GM23338 (cell line): Measurements from ENCODE around the gene LNX2. TPM values are rescaled to one million over a fixed set of nuclear protein-coding genes. Genes with fewer than 3 reads are reported as not detected.

ENCODE experiments used
- ATAC-seq: fragments of 200-7000 bp; cut with Tn5 transposase; 3 replicates; pipeline ENCODE4 v1.9.1; 2020
- DNase-seq: peaks from one replicate; pipeline ENCODE4 v3.0.0-alpha.2; 2015; ENCODE audit warnings: low spot score
- H2AFZ ChIP-seq: fragments of 200-600 bp; sonication (generic); 2 replicates; pipeline ENCODE4 v1.8.0; 2016; ENCODE audit warnings: antibody characterized with exemption, mild to moderate bottlenecking, moderate library complexity
- H3F3A ChIP-seq: fragments of 200-600 bp; sonication (generic); replicated peaks from 2 replicates; pipeline ENCODE4 v1.8.0; 2017; ENCODE audit warnings: antibody characterized with exemption, mixed run types, low read depth
- H3K27ac ChIP-seq: fragments of 200-600 bp; sonication (generic); 2 replicates; pipeline ENCODE4 v1.6.1; 2016; ENCODE audit warnings: low read depth
- H3K27me3 ChIP-seq: fragments of 200-600 bp; sonication (generic); 2 replicates; pipeline ENCODE4 v1.8.0; 2016; ENCODE audit warnings: mild to moderate bottlenecking, mixed run types, moderate library complexity; ENCODE audit not compliant: insufficient read depth
- H3K36me3 ChIP-seq: fragments of 200-600 bp; sonication (generic); 2 replicates; pipeline ENCODE4 v1.8.0; 2016; ENCODE audit warnings: mild to moderate bottlenecking; ENCODE audit not compliant: insufficient read depth
- H3K4me1 ChIP-seq: fragments of 200-600 bp; sonication (generic); 2 replicates; pipeline ENCODE4 v1.8.0; 2016; ENCODE audit warnings: mild to moderate bottlenecking, moderate library complexity; ENCODE audit not compliant: insufficient read depth
- H3K4me2 ChIP-seq: fragments of 200-600 bp; sonication (generic); 2 replicates; pipeline ENCODE4 v1.7.1; 2017; ENCODE audit warnings: mixed run types
- H3K4me3 ChIP-seq: fragments of 200-600 bp; sonication (generic); 2 replicates; pipeline ENCODE4 v1.6.1; 2016; ENCODE audit warnings: mixed run types
- H3K79me2 ChIP-seq: fragments of 200-600 bp; sonication (generic); replicated peaks from 2 replicates; pipeline ENCODE4 v1.8.0; 2017; ENCODE audit warnings: mild to moderate bottlenecking; ENCODE audit not compliant: insufficient read depth
- H3K9me2 ChIP-seq: fragments of 200-600 bp; sonication (generic); 2 replicates; pipeline ENCODE4 v1.8.0; 2017; ENCODE audit not compliant: insufficient read depth
- H4K20me1 ChIP-seq: fragments of 200-600 bp; sonication (generic); replicated peaks from 2 replicates; pipeline ENCODE4 v1.8.0; 2017; ENCODE audit warnings: mild to moderate bottlenecking; ENCODE audit not compliant: insufficient read depth
- H3K27ac Mint-ChIP-seq: 2 replicates; pipeline ENCODE4 v1.8.0; 2020; ENCODE audit warnings: inconsistent platforms, mild to moderate bottlenecking, moderate library complexity, mixed read lengths
- H3K27me3 Mint-ChIP-seq: 3 replicates; pipeline ENCODE4 v1.8.0; 2022; ENCODE audit warnings: low read depth, mild to moderate bottlenecking, moderate library complexity, mixed read lengths, inconsistent platforms; ENCODE audit not compliant: insufficient read depth, poor library complexity
- H3K36me3 Mint-ChIP-seq: 3 replicates; pipeline ENCODE4 v1.8.0; 2021; ENCODE audit warnings: low read depth, mild to moderate bottlenecking, inconsistent platforms, moderate library complexity, mixed read lengths
- H3K4me1 Mint-ChIP-seq: 3 replicates; pipeline ENCODE4 v1.8.0; 2020; ENCODE audit warnings: mild to moderate bottlenecking, inconsistent platforms, mixed read lengths
- H3K4me3 Mint-ChIP-seq: 3 replicates; pipeline ENCODE4 v1.8.0; 2021; ENCODE audit warnings: moderate library complexity, mild to moderate bottlenecking, inconsistent platforms, mixed read lengths
- H3K9me3 Mint-ChIP-seq: 3 replicates; pipeline ENCODE4 v1.8.0; 2020; ENCODE audit warnings: moderate library complexity, mild to moderate bottlenecking, inconsistent platforms, mixed read lengths
- CREB1 ChIP-seq: fragments of 250-450 bp; sonication (Bioruptor Pico); IDR thresholded peaks from 2 replicates; pipeline ENCODE4 v1.5.0; 2020; ENCODE audit warnings: low read depth, mild to moderate bottlenecking, moderate library complexity
- CTCF ChIP-seq, 2 experiments: fragments of 200-600 bp in 1 of 2; sonication (generic) in 1 of 2; conservative IDR thresholded peaks; 2 replicates each; pipeline versions ENCODE4 v1.5.1 to v1.6.1; 2016 to 2017; ENCODE audit warnings: antibody characterized with exemption in 2 of 2, low read depth in 2 of 2, mild to moderate bottlenecking in 2 of 2, moderate library complexity in 1 of 2
- ETS1 ChIP-seq: IDR thresholded peaks from 2 replicates; pipeline ENCODE4 v1.6.1; 2016; ENCODE audit warnings: antibody characterized with exemption
- EZH2 ChIP-seq: fragments of 200-600 bp; sonication (generic); IDR thresholded peaks from one replicate; pipeline ENCODE4 v1.8.0; 2017; ENCODE audit warnings: antibody characterized with exemption, mild to moderate bottlenecking, low read depth; ENCODE audit not compliant: unreplicated experiment
- EZH2phosphoT487 ChIP-seq: fragments of 200-600 bp; sonication (generic); IDR thresholded peaks from one replicate; pipeline ENCODE4 v1.8.1; 2018; ENCODE audit warnings: antibody characterized with exemption; ENCODE audit not compliant: unreplicated experiment
- JUNB ChIP-seq: IDR thresholded peaks from one replicate; pipeline ENCODE4 v1.6.1; 2016; ENCODE audit warnings: antibody characterized with exemption; ENCODE audit not compliant: unreplicated experiment
- POLR2AphosphoS5 ChIP-seq: IDR thresholded peaks from 2 replicates; pipeline ENCODE4 v1.6.1; 2016; ENCODE audit warnings: antibody characterized with exemption, low read depth
- REST ChIP-seq: IDR thresholded peaks from one replicate; pipeline ENCODE4 v1.6.1; 2018; ENCODE audit warnings: antibody characterized with exemption; ENCODE audit not compliant: unreplicated experiment
- STAT1 ChIP-seq: IDR thresholded peaks from one replicate; pipeline ENCODE4 v1.6.1; 2016; ENCODE audit warnings: antibody characterized with exemption; ENCODE audit not compliant: unreplicated experiment
- ZNF114 ChIP-seq: fragments of 250-450 bp; sonication (Bioruptor Pico); IDR thresholded peaks from 2 replicates; pipeline ENCODE4 v1.5.0; 2020; ENCODE audit warnings: mild to moderate bottlenecking, moderate library complexity
- ZNF331 ChIP-seq: fragments of 250-450 bp; sonication (Bioruptor Pico); IDR thresholded peaks from 2 replicates; pipeline ENCODE4 v1.5.0; 2020; ENCODE audit warnings: low read depth, mild to moderate bottlenecking, moderate library complexity
- long read RNA-seq: library from polyadenylated mRNA; unstranded; transcript quantifications from one replicate; pipeline ENCODE4 v2.0.0, GENCODE V29; 2020; ENCODE audit not compliant: unreplicated experiment
- polyA plus RNA-seq: library from polyadenylated mRNA; unstranded; fragments of >200 nt; fragmentation: Nextera tagmentation; extraction: Ambion mirVana; gene quantifications from 2 replicates; pipeline ENCODE4 v1.2.1, GENCODE V29; 2016
- total RNA-seq: library from RNA; depleted of rRNA; stranded (reverse); fragments of >200 nt; shearing (Covaris generic); gene quantifications from 2 replicates; pipeline ENCODE4 v1.2.3, GENCODE V29; 2014; rRNA removed

The LNX2 gene
- total RNA-seq (17.3 and 18.0 TPM in 2 replicates), polyA plus RNA-seq (3.4 and 3.7 TPM in 2 replicates)
- long read RNA-seq, partial matches to known transcripts, result 1 of 2 reads
- long read RNA-seq, other reads (novel, unspliced or antisense), result 1 of 2 reads

GRCh38 chr13:27620377-27621115 lies at the start of gene LNX2:
TSS of gene LNX2 (minus strand) at chr13:27620529. CDS start at chr13:27581703, 38,826 bp downstream.
- peak within 1 kb of the TSS; percentile 96 for H3K4me3 Mint-ChIP-seq
- H3K27me3 Mint-ChIP-seq, result peaks cover 3% of the 10 kb centered on the region
- Histone ChIP-seq H3K79me2 (peaks cover 82% of the 10 kb centered on the region), H3F3A (no peaks in the 10 kb centered on the region), H3K4me3 (peak within 1 kb of the TSS; percentile 99), H3K27ac (peak within 1 kb of the TSS; percentile 97), H3K9me2 (no peaks in the 10 kb centered on the region), H3K4me1 (peaks cover 41% of the 10 kb centered on the region), H3K36me3 (peaks cover 14% of the 10 kb centered on the region; the same call in 1 of the 2 replicates), H3K27me3 (no peaks in the 10 kb centered on the region), H4K20me1 (peaks cover 47% of the 10 kb centered on the region), H2AFZ (peak within 1 kb of the TSS; percentile 74), H3K4me2 (peak within 1 kb of the TSS; percentile 82)
- ATAC-seq, result peak; percentile 90
- H3K9me3 Mint-ChIP-seq, result peaks cover 2% of the 10 kb centered on the region; the same call in 1 of the 3 replicates
- DNase-seq, result peak; percentile 98
- TF ChIP-seq CREB1 (CRISPR knock-in tag) (peak; percentile 85), ZNF114 (CRISPR knock-in tag) (no peak), POLR2AphosphoS5 (peak; percentile 84)
- peaks cover 52% of the 10 kb centered on the region for H3K4me1 Mint-ChIP-seq
- H3K27ac Mint-ChIP-seq, result peak within 1 kb of the TSS; percentile 99
- peaks cover 32% of the 10 kb centered on the region for H3K36me3 Mint-ChIP-seq

GRCh38 chr13:27667946-27668345 lies 47.6 kb upstream of the LNX2 start:
- H3K27ac ChIP-seq, result no peak overlapping the region
- no peak overlapping the region for H3K4me2 ChIP-seq
- Mint-ChIP-seq H3K36me3 (peaks cover 9% of the 10 kb centered on the region; the same call in 2 of the 3 replicates), H3K27ac (no peak overlapping the region), H3K9me3 (no peaks in the 10 kb centered on the region; the same call in 2 of the 3 replicates), H3K4me3 (no peak overlapping the region), H3K4me1 (peaks cover 9% of the 10 kb centered on the region; the same call in 1 of the 3 replicates), H3K27me3 (peaks cover 3% of the 10 kb centered on the region)
- H3F3A ChIP-seq, result no peaks in the 10 kb centered on the region
- no peak for ATAC-seq
- no peaks in the 10 kb centered on the region for H3K9me2 ChIP-seq
- 0 out of 2 replicates have a peak, but pooled peaks cover 4% of the 10 kb centered on the region for H3K79me2 ChIP-seq
- H3K4me3 ChIP-seq, result no peak overlapping the region
- H4K20me1 ChIP-seq, result no peaks in the 10 kb centered on the region
- H2AFZ ChIP-seq, result no peak overlapping the region
- H3K36me3 ChIP-seq, result no peaks in the 10 kb centered on the region
- DNase-seq, result no peak
- H3K4me1 ChIP-seq, result no peaks in the 10 kb centered on the region
- H3K27me3 ChIP-seq, result no peaks in the 10 kb centered on the region
- no peak for TF ChIP-seq EZH2
- no peak for TF ChIP-seq STAT1
- TF ChIP-seq ETS1, result no peak
- TF ChIP-seq CREB1 (CRISPR knock-in tag), result no peak
- no peak for TF ChIP-seq JUNB
- TF ChIP-seq ZNF331 (CRISPR knock-in tag), result no peak
- no peak for TF ChIP-seq EZH2phosphoT487
- no peak for TF ChIP-seq CTCF (conservative IDR thresholded peaks at IDR 0.05; ENCODE audit: low read depth in 2 of 2)
- TF ChIP-seq REST, result no peak
